HepG2 (cell line): ENCODE data around the gene ACAP3. TPM values are rescaled to one million over a fixed set of nuclear protein-coding genes. Genes with fewer than 3 reads are reported as not detected.

ENCODE experiments used
- AGO1 ChIP-seq: fragments of 200-400 bp; formaldehyde crosslinking; IDR thresholded peaks from 2 replicates; pipeline ENCODE4 v1.6.1; 2017; ENCODE audit warnings: mild to moderate bottlenecking, low read depth, low read length, moderate library complexity; ENCODE audit not compliant: poor library complexity, severe bottlenecking
- CBX5 ChIP-seq: sonication (generic); formaldehyde crosslinking; IDR thresholded peaks from 2 replicates; pipeline ENCODE4 v1.4.0; 2020; ENCODE audit warnings: missing genetic modification reagents, borderline replicate concordance
- CCDC6 ChIP-seq: sonication (generic); formaldehyde crosslinking; IDR thresholded peaks from 2 replicates; pipeline ENCODE4 v1.8.1; 2022; ENCODE audit warnings: mild to moderate bottlenecking, missing genetic modification reagents, moderate library complexity
- CEBPG ChIP-seq: IDR thresholded peaks from 2 replicates; pipeline ENCODE4 v1.6.1; 2016
- EEA1 ChIP-seq: sonication (generic); formaldehyde crosslinking; IDR thresholded peaks from 2 replicates; pipeline ENCODE4 v1.5.1; 2020; ENCODE audit warnings: mild to moderate bottlenecking, missing genetic modification reagents, borderline replicate concordance
- EED ChIP-seq: sonication (generic); formaldehyde crosslinking; IDR thresholded peaks from 2 replicates; pipeline ENCODE4 v1.5.0; 2020; ENCODE audit warnings: mild to moderate bottlenecking, missing genetic modification reagents
- GPBP1L1 ChIP-seq: sonication (generic); formaldehyde crosslinking; IDR thresholded peaks from 2 replicates; pipeline ENCODE4 v1.5.0; 2020; ENCODE audit warnings: mild to moderate bottlenecking, missing genetic modification reagents
- GZF1 ChIP-seq: sonication (generic); formaldehyde crosslinking; IDR thresholded peaks from 2 replicates; pipeline ENCODE4 v1.5.1; 2020; ENCODE audit warnings: mild to moderate bottlenecking, missing genetic modification reagents
- HHEX ChIP-seq: IDR thresholded peaks from 2 replicates; pipeline ENCODE4 v1.6.1; 2016; ENCODE audit warnings: control low read depth
- HNRNPUL1 ChIP-seq: fragments of 200-400 bp; formaldehyde crosslinking; IDR thresholded peaks from 2 replicates; pipeline ENCODE4 v1.6.1; 2017; ENCODE audit warnings: low read depth, mild to moderate bottlenecking, low read length, moderate library complexity
- IRF1 ChIP-seq: sonication (generic); formaldehyde crosslinking; IDR thresholded peaks from 2 replicates; pipeline ENCODE4 v1.4.0; 2020; ENCODE audit warnings: low read depth, mild to moderate bottlenecking, missing genetic modification reagents
- IRF9 ChIP-seq: sonication (generic); formaldehyde crosslinking; IDR thresholded peaks from 2 replicates; pipeline ENCODE4 v1.8.0; 2022; ENCODE audit warnings: missing genetic modification reagents, mild to moderate bottlenecking, borderline replicate concordance
- KLF13 ChIP-seq: sonication (generic); formaldehyde crosslinking; IDR thresholded peaks from 2 replicates; pipeline ENCODE4 v1.4.0; 2020; ENCODE audit warnings: mild to moderate bottlenecking, missing genetic modification reagents
- MTA1 ChIP-seq: sonication (generic); formaldehyde crosslinking; IDR thresholded peaks from 2 replicates; pipeline ENCODE4 v1.4.0; 2020; ENCODE audit warnings: missing genetic modification reagents, mild to moderate bottlenecking, borderline replicate concordance
- PHF8 ChIP-seq: sonication (generic); formaldehyde crosslinking; IDR thresholded peaks from 2 replicates; pipeline ENCODE4 v1.5.0; 2020; ENCODE audit warnings: missing genetic modification reagents
- SNRNP70 ChIP-seq: fragments of 200-400 bp; formaldehyde crosslinking; IDR thresholded peaks from 2 replicates; pipeline ENCODE4 v1.6.1; 2017; ENCODE audit warnings: mild to moderate bottlenecking, low read depth, low read length, moderate library complexity
- TBX2 ChIP-seq: sonication (generic); formaldehyde crosslinking; IDR thresholded peaks from 2 replicates; pipeline ENCODE4 v1.5.0; 2020; ENCODE audit warnings: missing genetic modification reagents, mild to moderate bottlenecking, borderline replicate concordance
- ZBTB20 ChIP-seq: sonication (generic); formaldehyde crosslinking; IDR thresholded peaks from 2 replicates; pipeline ENCODE4 v1.8.1; 2023; ENCODE audit warnings: missing genetic modification reagents, low read depth, mild to moderate bottlenecking, borderline replicate concordance
- ZBTB7B ChIP-seq: sonication (generic); formaldehyde crosslinking; IDR thresholded peaks from 2 replicates; pipeline ENCODE4 v1.4.0; 2020; ENCODE audit warnings: missing genetic modification reagents
- ZFP36 ChIP-seq: fragments of 150-350 bp; IDR thresholded peaks from 2 replicates; pipeline ENCODE4 v1.6.1; 2018; ENCODE audit warnings: borderline replicate concordance, low read length, low read depth; ENCODE audit not compliant: partially characterized antibody
- ZFYVE20 ChIP-seq: sonication (generic); formaldehyde crosslinking; IDR thresholded peaks from 2 replicates; pipeline ENCODE4 v1.8.0; 2023; ENCODE audit warnings: low read depth, mild to moderate bottlenecking, moderate library complexity, missing genetic modification reagents, borderline replicate concordance
- ZNF264 ChIP-seq: sonication (generic); formaldehyde crosslinking; IDR thresholded peaks from 2 replicates; pipeline ENCODE4 v1.4.0; 2020; ENCODE audit warnings: missing genetic modification reagents
- ZNF354B ChIP-seq: sonication (generic); formaldehyde crosslinking; IDR thresholded peaks from 2 replicates; pipeline ENCODE4 v1.8.0; 2022; ENCODE audit warnings: mild to moderate bottlenecking, missing genetic modification reagents
- ZNF574 ChIP-seq: sonication (generic); formaldehyde crosslinking; IDR thresholded peaks from 2 replicates; pipeline ENCODE4 v1.4.0; 2020; ENCODE audit warnings: missing genetic modification reagents
- ZNF670 ChIP-seq: sonication (generic); formaldehyde crosslinking; IDR thresholded peaks from 2 replicates; pipeline ENCODE4 v1.8.0; 2022; ENCODE audit warnings: mild to moderate bottlenecking, missing genetic modification reagents, borderline replicate concordance
- polyA plus RNA-seq, 8 experiments: library from polyadenylated mRNA; depleted of rRNA in 3 of 8; stranded (reverse) in 7 of 8; unstranded in 1 of 8; fragments of >200 nt; fragmentation: Illumina TruSeq in 4 of 8; extraction: Trizol in 4 of 8; gene quantifications; 2 replicates each; pipeline versions ENCODE4 v1.2.1 to v1.2.3, GENCODE V29; 2011 to 2016; ENCODE audit warnings: low read depth in 4 of 8, missing spikeins in 1 of 8, mixed read lengths in 1 of 8; ENCODE audit not compliant: insufficient read depth in 1 of 8
- total RNA-seq, 5 experiments: library from RNA; depleted of rRNA; stranded (reverse); fragments of >200 nt; fragmentation: Illumina TruSeq; extraction: Trizol; gene quantifications; 2 replicates each; pipeline ENCODE4 v1.2.3, GENCODE V29; 2016; ENCODE audit warnings: low read depth in 1 of 5

The ACAP3 gene
- total and polyA plus RNA-seq, 2 of the 13 experiments (the other 11 are each of a cell fraction or from before 2014, with no cell fraction given): 29.4 to 50.8 TPM

- no peak for TF ChIP-seq SNRNP70
- no peak for TF ChIP-seq GZF1 (CRISPR knock-in tag)
- TF ChIP-seq IRF9 (CRISPR knock-in tag): no peak
- peak; percentile 82 for TF ChIP-seq ZNF574
- no peak for TF ChIP-seq KLF13 (CRISPR knock-in tag)
- TF ChIP-seq GPBP1L1 (CRISPR knock-in tag): no peak
- no peak for TF ChIP-seq EED (CRISPR knock-in tag)
- TF ChIP-seq CEBPG: no peak
- TF ChIP-seq ZFYVE20 (CRISPR knock-in tag): no peak
- TF ChIP-seq AGO1: no peak
- TF ChIP-seq EEA1: no peak
- no peak for TF ChIP-seq CCDC6 (CRISPR knock-in tag)
- TF ChIP-seq ZBTB7B (CRISPR knock-in tag): 0 out of 2 replicates have a peak, but pooled peaks have one; percentile 23
- peak; percentile 69; the same call in 1 of the 2 replicates for TF ChIP-seq MTA1 (CRISPR knock-in tag)
- TF ChIP-seq ZNF670 (CRISPR knock-in tag): no peak
- no peak for TF ChIP-seq ZNF264 (CRISPR knock-in tag)
- TF ChIP-seq CBX5 (CRISPR knock-in tag): no peak
- TF ChIP-seq PHF8: peak; percentile 53; the same call in 1 of the 2 replicates
- no peak for TF ChIP-seq ZNF354B (CRISPR knock-in tag)
- no peak for TF ChIP-seq HHEX (CRISPR knock-in tag)
- TF ChIP-seq HNRNPUL1: no peak
- peak; percentile 41; the same call in 1 of the 2 replicates for TF ChIP-seq TBX2
- TF ChIP-seq IRF1 (CRISPR knock-in tag): no peak
- no peak for TF ChIP-seq ZFP36
- no peak for TF ChIP-seq ZBTB20 (CRISPR knock-in tag)
Observed at GRCh38 chr1:1287288-1288110, 20.2 kb downstream of the ACAP3 start (continued).
